ENCODE results near the gene TMEM184A. TPM values are rescaled to one million over a fixed set of nuclear protein-coding genes. Genes with fewer than 3 reads are reported as not detected.

TMEM184A gene
- total RNA-seq, 1 donor from 2014 or later: under 0.01 TPM

Other genes starting within 250 kb of the TMEM184A start
- 8.7 and 12.5 TPM in 2 replicates for gene MICALL2, start 96.7 kb downstream of the TMEM184A start, total RNA-seq
- 25.4 and 38.2 TPM in 2 replicates for gene INTS1, start 51.8 kb downstream of the TMEM184A start, total RNA-seq
- gene MAFK, start 25.5 kb downstream of the TMEM184A start, total RNA-seq: 22.1 and 40.8 TPM in 2 replicates
- 16.0 and 18.7 TPM in 2 replicates for gene PSMG3, start 13.8 kb upstream of the TMEM184A start, total RNA-seq
- gene ELFN1, start 114.1 kb upstream of the TMEM184A start, total RNA-seq: 0.38 and 0.90 TPM in 2 replicates

Data from dermis microvascular lymphatic vessel endothelial cell (primary cell).